ENCODE data around the gene IGFLR1.

IGFLR1 gene

DNA sequence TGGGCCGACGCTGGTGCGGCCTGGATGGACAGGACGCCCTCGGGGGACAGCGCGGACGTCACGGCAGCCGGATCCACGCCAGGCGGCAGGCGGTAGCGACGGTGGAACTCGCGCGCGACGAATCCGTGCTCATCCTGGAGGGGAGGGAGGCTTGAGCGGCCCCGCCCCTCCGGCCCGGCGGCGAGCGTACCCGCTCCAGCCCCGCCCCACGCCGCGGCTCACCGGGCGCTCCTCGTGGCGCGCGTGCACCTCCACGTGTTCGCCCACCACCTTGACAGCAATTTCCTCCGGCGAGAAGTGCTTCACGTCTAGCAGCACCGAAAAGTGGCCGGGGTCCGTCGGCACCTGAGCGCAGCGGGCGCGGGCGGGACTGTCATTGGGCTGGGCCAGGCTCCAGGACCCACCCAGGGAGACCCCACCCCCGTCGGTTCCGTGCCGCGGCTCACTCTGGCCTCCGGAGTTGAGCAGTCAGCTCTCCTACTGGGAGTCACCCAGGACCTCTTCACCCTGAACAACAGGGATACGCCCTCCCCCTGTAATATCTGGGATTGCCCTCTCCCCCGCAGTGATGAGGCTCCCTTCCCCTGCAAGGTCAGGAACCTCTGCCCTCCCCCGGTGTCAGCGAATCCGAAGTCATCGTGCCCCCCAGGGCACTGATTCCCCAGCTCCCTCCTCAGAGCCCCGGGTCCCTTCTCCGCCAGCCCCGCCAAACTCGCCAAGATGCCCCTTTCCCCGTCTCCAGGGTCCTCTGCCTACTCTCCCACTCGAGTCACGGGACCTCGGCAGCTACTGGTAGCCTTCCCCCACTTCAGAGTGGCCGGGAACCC is 13.5 kb upstream of the IGFLR1 start:
- H3K4me3 ChIP-seq (ENCODE audit: low read length), result no peak overlapping the region
- no peak for TF ChIP-seq ZNF274 (IDR thresholded peaks at IDR 0.05; ENCODE audit: low read depth, low read length)

DNA sequence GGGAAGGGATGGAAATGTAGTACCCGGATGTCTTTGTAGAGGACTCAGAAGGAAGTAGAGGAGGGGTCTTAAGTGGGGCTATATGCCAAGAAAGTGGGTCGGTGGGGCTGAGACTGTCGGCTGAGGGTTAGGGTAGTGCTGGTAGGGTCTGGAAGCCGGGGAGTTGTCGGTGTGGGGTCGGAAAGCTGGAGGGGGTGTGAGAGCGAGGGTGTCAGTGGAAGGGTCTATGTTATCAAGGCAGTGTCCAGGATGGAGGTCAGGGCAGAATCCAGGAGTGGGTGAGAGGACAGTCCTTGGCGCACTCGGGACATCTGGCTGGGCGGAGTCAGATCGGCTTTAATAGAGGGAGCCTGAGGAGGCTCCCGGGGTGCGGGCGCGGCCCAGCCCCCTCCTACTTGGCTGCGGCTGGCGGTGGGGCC is 12.9 kb upstream of the IGFLR1 start:
- no peak for TF ChIP-seq ZNF274 (IDR thresholded peaks at IDR 0.05; ENCODE audit: low read depth, low read length)
- no peak overlapping the region for H3K4me3 ChIP-seq (ENCODE audit: low read length)

DNA sequence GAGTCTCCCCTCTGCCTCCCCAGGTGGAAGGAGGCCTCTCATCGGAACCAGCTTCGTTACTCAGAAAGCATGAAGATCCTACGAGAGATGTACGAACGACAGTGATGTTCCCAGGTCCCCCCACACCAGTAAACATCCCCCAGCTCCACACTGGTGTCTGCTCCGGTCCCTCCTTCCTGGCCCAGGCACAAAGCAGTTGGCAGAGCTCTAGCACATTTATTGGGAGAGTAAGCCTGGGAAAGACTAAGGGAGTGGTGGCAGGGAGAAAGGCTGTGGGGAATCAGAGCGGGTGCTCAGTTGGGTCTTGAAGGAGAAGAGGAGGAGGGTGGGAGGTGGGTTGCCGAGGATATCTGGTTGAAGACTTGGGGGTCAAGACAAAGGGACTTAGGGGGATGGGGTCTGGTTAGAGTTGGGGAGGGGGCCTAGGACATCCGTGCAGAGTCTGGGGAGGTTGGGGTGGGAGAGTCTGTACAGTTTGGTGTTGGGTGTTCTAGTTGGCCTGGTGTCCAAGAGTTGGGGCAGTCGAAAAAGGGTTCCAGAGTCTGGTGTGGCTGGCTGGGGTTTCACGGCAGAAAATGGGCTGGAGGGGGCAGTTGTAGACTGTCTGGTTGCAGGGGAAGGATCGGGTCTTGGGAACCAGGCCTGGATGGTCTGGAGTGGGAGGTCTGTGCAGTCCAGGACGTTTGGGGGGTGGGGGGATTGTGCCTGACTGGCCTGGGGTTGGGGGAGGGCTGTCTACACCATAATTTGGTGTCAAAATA is 12.3 kb upstream of the IGFLR1 start:
- H3K4me3 ChIP-seq (ENCODE audit: low read length), result no peak overlapping the region
- no peak for TF ChIP-seq ZNF274 (IDR thresholded peaks at IDR 0.05; ENCODE audit: low read depth, low read length)

DNA sequence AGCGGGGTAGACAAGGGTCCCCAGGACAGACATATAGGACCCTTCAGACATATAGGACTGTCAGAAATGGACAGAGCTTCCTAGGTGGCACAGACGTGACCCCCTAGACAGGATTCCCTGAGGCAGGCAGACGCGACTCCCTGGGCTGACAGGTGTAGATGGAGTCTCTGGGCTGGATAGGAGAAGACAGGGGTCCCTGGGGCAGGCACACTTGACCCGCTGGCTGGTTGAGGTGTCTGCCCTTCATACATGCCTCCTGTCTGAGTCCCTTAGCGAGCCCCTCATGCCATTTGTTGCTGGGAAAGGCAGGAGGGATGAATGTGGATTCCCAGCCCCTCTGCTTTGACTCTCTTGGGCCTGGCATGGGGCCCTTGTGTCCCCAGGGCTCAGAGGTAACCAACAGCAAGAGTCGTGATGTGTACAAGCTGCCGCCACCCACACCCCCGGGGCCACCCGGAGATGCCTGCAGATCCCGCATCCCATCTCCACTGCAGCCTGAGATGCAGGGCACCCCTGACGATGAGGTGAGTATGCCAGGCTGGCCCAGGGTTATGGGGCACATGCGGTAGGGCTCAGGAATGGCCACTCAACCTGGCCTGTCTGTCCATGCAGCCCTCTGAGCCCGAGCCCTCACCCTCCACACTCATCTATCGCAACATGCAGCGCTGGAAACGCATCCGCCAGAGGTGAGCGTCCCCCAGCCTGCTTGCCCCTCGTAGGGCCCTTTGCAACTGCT is 11.6 kb upstream of the IGFLR1 start:
- no peak for TF ChIP-seq ZNF274 (IDR thresholded peaks at IDR 0.05; ENCODE audit: low read depth, low read length)

GRCh38 chr19:35752746-35753350 is 10.6 kb upstream of the IGFLR1 start:
- TF ChIP-seq ZNF274 (IDR thresholded peaks at IDR 0.05; ENCODE audit: low read depth, low read length), result no peak
- H3K4me3 ChIP-seq (ENCODE audit: low read length), result no peak overlapping the region

More for the DNA sequence above, 11.6 kb upstream of the IGFLR1 start:
- H3K4me3 ChIP-seq (ENCODE audit: low read length), result no peak overlapping the region

GRCh38 chr19:35751839-35752745 is 9.8 kb upstream of the IGFLR1 start:
- TF ChIP-seq ZNF274 (IDR thresholded peaks at IDR 0.05; ENCODE audit: low read depth, low read length), result no peak
- no peak overlapping the region for H3K4me3 ChIP-seq (ENCODE audit: low read length)

GRCh38 chr19:35750167-35750566 is 7.9 kb upstream of the IGFLR1 start:
- no peak overlapping the region for H3K4me3 ChIP-seq (ENCODE audit: low read length)
- TF ChIP-seq ZNF274 (IDR thresholded peaks at IDR 0.05; ENCODE audit: low read depth, low read length), result no peak

- H3K4me3 ChIP-seq (ENCODE audit: low read length), result peak within 1 kb of the TSS; percentile 77
- TF ChIP-seq ZNF274 (IDR thresholded peaks at IDR 0.05; ENCODE audit: low read depth, low read length), result no peak
Measured at GRCh38 chr19:35748106-35749020, 6.1 kb upstream of the IGFLR1 start, which contains the start of gene LIN37. TSS of gene LIN37 (plus strand) at chr19:35748576. CDS start at chr19:35748725, 149 bp downstream.

DNA sequence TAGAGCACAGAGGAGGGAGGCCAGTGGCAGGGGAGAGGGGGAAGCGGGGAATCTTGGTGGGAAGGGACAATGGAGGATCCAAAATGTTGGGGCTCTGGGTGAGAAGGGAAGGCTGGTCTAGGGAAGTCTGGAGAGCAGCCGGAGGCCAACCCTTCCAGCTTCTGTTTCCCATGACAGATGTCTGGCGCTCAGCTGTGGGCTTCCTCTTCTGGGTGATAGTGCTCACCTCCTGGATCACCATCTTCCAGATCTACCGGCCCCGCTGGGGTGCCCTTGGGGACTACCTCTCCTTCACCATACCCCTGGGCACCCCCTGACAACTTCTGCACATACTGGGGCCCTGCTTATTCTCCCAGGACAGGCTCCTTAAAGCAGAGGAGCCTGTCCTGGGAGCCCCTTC is 4.3 kb upstream of the IGFLR1 start:
- H3K4me3 ChIP-seq (ENCODE audit: low read length), result peak overlapping the region; percentile 91; the same call in 1 of the 2 replicates
- no peak for TF ChIP-seq ZNF274 (IDR thresholded peaks at IDR 0.05; ENCODE audit: low read depth, low read length)

- TF ChIP-seq ZNF274 (IDR thresholded peaks at IDR 0.05; ENCODE audit: low read depth, low read length), result no peak
- peak overlapping the region; percentile 91 for H3K4me3 ChIP-seq (ENCODE audit: low read length)
Measured at GRCh38 chr19:35746087-35746462, 3.8 kb upstream of the IGFLR1 start.

DNA sequence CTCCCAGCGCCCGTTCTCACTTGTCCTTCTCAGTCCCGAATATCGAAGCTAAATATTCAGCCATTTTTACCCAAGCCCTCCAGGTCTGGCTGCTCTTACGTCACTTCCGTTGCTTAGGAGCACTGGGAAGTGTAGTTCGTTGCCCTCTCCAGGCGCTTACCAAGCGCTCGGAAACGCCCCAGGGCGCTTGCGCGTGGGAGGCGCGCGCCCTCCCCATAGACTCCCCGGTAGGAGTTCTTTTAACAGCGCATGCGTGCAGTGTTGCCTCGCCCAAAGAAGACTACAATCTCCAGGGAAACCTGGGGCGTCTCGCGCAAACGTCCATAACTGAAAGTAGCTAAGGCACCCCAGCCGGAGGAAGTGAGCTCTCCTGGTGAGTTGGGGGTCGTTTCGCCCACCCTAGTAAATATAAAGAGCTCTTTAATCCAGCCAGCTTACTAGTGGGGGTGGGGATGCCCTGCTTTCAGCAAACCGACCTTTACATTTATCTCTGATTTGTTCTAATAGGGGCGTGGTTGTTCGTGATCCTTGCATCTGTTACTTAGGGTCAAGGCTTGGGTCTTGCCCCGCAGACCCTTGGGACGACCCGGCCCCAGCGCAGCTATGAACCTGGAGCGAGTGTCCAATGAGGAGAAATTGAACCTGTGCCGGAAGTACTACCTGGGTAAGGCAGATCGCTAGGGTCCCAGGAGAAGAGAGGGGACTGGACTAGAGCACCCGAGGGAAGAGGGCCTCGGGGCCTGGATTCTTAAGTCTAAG is 3.3 kb upstream of the IGFLR1 start, which contains the start of the genes PSENEN and U2AF1L4:
PSENEN (plus strand) TSS at position 324 of the 759 bp plus-strand sequence; CDS start at position 604, 280 bp downstream.
U2AF1L4 (minus strand) TSS at position 91 of the 759 bp plus-strand sequence; CDS start at position 64, 27 bp downstream.
- peak within 1 kb of the TSS; percentile 91 for H3K4me3 ChIP-seq (ENCODE audit: low read length)
- TF ChIP-seq ZNF274 (IDR thresholded peaks at IDR 0.05; ENCODE audit: low read depth, low read length), result no peak
